Right kidney (tissue), 1 donor: ENCODE results near the gene COL20A1.
"Not testable (repeated sequence)": the region's sequence is repeated elsewhere in the genome, so short reads cannot be mapped to it uniquely, and the experiment has no call there.

Source experiments
- DNase-seq: peaks from one replicate; pipeline ENCODE4 v3.0.0-alpha.2; 2016

COL20A1 gene

GRCh38 chr20:63291811-63292210 lies 1.2 kb upstream of the COL20A1 start:
- DNase-seq: no peak

GRCh38 chr20:63292292-63292701 lies 689 bp upstream of the COL20A1 start:
- DNase-seq: no peak

- DNase-seq: no peak
Observed at GRCh38 chr20:63293456-63293855, 470 bp downstream of the COL20A1 start.

- no peak for DNase-seq
Observed at GRCh38 chr20:63293871-63294535, 1.0 kb downstream of the COL20A1 start.

GRCh38 chr20:63294536-63294900 lies 1.5 kb downstream of the COL20A1 start:
- no peak for DNase-seq

- DNase-seq: no peak
Observed at GRCh38 chr20:63295018-63295417, 2.0 kb downstream of the COL20A1 start.

GRCh38 chr20:63295422-63295821 lies 2.4 kb downstream of the COL20A1 start:
- no peak for DNase-seq

GRCh38 chr20:63295846-63296245 lies 2.9 kb downstream of the COL20A1 start:
- DNase-seq: no peak

GRCh38 chr20:63296531-63297299 lies 3.7 kb downstream of the COL20A1 start:
- no peak for DNase-seq

- DNase-seq: no peak
Observed at GRCh38 chr20:63297371-63297781, 4.4 kb downstream of the COL20A1 start.

GRCh38 chr20:63297796-63298572 lies 5.0 kb downstream of the COL20A1 start:
- no peak for DNase-seq

GRCh38 chr20:63298731-63299312 lies 5.8 kb downstream of the COL20A1 start:
- no peak for DNase-seq

- no peak for DNase-seq
Observed at GRCh38 chr20:63301671-63302070, 8.7 kb downstream of the COL20A1 start.

GRCh38 chr20:63303095-63303666 lies 10.2 kb downstream of the COL20A1 start:
- no peak for DNase-seq

- DNase-seq: no peak
Observed at GRCh38 chr20:63305393-63305792, 12.4 kb downstream of the COL20A1 start.

- DNase-seq: not testable (repeated sequence)
Observed at GRCh38 chr20:63305933-63306672, 13.1 kb downstream of the COL20A1 start.

- DNase-seq: no peak
Observed at GRCh38 chr20:63306673-63307537, 13.9 kb downstream of the COL20A1 start.

GRCh38 chr20:63307538-63308217 lies 14.7 kb downstream of the COL20A1 start:
- no peak for DNase-seq

GRCh38 chr20:63308218-63308911 lies 15.4 kb downstream of the COL20A1 start:
- DNase-seq: no peak
